ENCODE results near the gene GHSR. TPM values are rescaled to one million over a fixed set of nuclear protein-coding genes. Genes with fewer than 3 reads are reported as not detected.

Gene GHSR
- total RNA-seq, result 0.69 TPM

GRCh38 chr3:172447611-172448579 is at the start of gene GHSR:
GHSR (minus strand) TSS chr3:172448456; CDS start chr3:172448413, 43 bp downstream.

Other genes with a start within 250 kb of the GHSR start
- 5.5 TPM for gene TNFSF10, start 75.0 kb upstream of the GHSR start, total RNA-seq